WTC11 (cell line): ENCODE results near the gene MORN5.

ENCODE experiments used
- CTCF ChIP-seq: fragments of 200-600 bp; IDR thresholded peaks from 2 replicates; pipeline ENCODE4 v1.8.0; 2022; ENCODE audit warnings: antibody characterized with exemption
- ELF4 ChIP-seq: sonication (generic); formaldehyde crosslinking; IDR thresholded peaks from 2 replicates; pipeline ENCODE4 v1.8.1; 2022; ENCODE audit warnings: low read depth, mild to moderate bottlenecking, moderate library complexity, missing genetic modification reagents
- JUN ChIP-seq: sonication (generic); formaldehyde crosslinking; IDR thresholded peaks from 2 replicates; pipeline ENCODE4 v1.8.0; 2023; ENCODE audit warnings: mild to moderate bottlenecking, missing genetic modification reagents
- SP1 ChIP-seq: sonication (generic); formaldehyde crosslinking; conservative IDR thresholded peaks from 2 replicates; pipeline ENCODE4 v1.8.1; 2022; ENCODE audit warnings: missing genetic modification reagents

- TF ChIP-seq CTCF (no peak), SP1 (CRISPR knock-in tag) (no peak), JUN (CRISPR knock-in tag) (no peak), ELF4 (CRISPR knock-in tag) (no peak)
These were observed 33.9 kb downstream of the MORN5 start for GRCh38 chr9:122193651-122194050.
